Measurements from ENCODE around the gene RBM3.

GRCh38 chrX:48606091-48606490 lies 31.8 kb downstream of the RBM3 start:
- TF ChIP-seq POLR2A (IDR thresholded peaks at IDR 0.05; ENCODE audit: low read length) (no peak), GATA1 (IDR thresholded peaks at IDR 0.05; ENCODE audit: low read depth, low read length) (no peak)

Measured in erythroblast (primary cell).